Activated B cell treated with CpG ODN at 0.5 μM for 24 hours (primary cell): ENCODE data around the gene CMTM4. TPM values are rescaled to one million over a fixed set of nuclear protein-coding genes. Genes with fewer than 3 reads are reported as not detected.

Experiments
- ATAC-seq: fragments of 200-7000 bp; cut with Tn5 transposase; one replicate; pipeline ENCODE4 v1.10.0; 2021; ENCODE audit warnings: low read depth, mild to moderate bottlenecking, moderate library complexity
- CTCF ChIA-PET: fragments of 350-600 bp; sonication (Branson Sonifier 250); formaldehyde crosslinking; loops from one replicate; lab custom pipeline; 2021; ENCODE audit warnings: antibody characterized with exemption; lab: Charles Lee
- POLR2A ChIA-PET: fragments of 350-600 bp; sonication (Branson Sonifier 250); formaldehyde crosslinking; loops from one replicate; lab custom pipeline; 2021; ENCODE audit warnings: antibody characterized with exemption; lab: Charles Lee
- DNase-seq: peaks from one replicate; pipeline ENCODE4 v3.0.0; 2022
- H3K27ac Mint-ChIP-seq: one replicate; pipeline ENCODE4 v1.8.0; 2020; ENCODE audit warnings: mixed read lengths
- H3K27me3 Mint-ChIP-seq: one replicate; pipeline ENCODE4 v1.8.0; 2021; ENCODE audit warnings: mixed read lengths
- H3K36me3 Mint-ChIP-seq: one replicate; pipeline ENCODE4 v1.8.0; 2021; ENCODE audit warnings: low read depth, mixed read lengths
- H3K4me1 Mint-ChIP-seq: one replicate; pipeline ENCODE4 v1.8.0; 2021; ENCODE audit warnings: mixed read lengths
- H3K4me3 Mint-ChIP-seq: one replicate; pipeline ENCODE4 v1.8.0; 2020; ENCODE audit warnings: mild to moderate bottlenecking, mixed read lengths
- H3K9me3 Mint-ChIP-seq: one replicate; pipeline ENCODE4 v1.8.0; 2020; ENCODE audit warnings: mixed read lengths
- CTCF ChIP-seq: fragments of 200-600 bp; IDR thresholded peaks from one replicate; pipeline ENCODE4 v1.8.0; 2022; ENCODE audit warnings: antibody characterized with exemption, mild to moderate bottlenecking
- intact Hi-C: fragments of 100-400 bp; cut with micrococcal nuclease; formaldehyde crosslinking; loops from one replicate; pipeline ENCODE4 v1.15.1; 2024
- total RNA-seq: library from RNA; stranded (reverse); gene quantifications from 2 replicates; pipeline ENCODE4 v1.2.3, GENCODE V29; 2022

Gene CMTM4
- total RNA-seq, 1 donor from 2014 or later, result 0.38 TPM

- POLR2A ChIA-PET, result no interaction called here
- intact Hi-C loops, result no loop called here
- DNase-seq, result no peak
- Mint-ChIP-seq H3K4me1 (peaks cover 35% of the 10 kb centered on the region), H3K27me3 (peaks cover 10% of the 10 kb centered on the region), H3K36me3 (no peaks in the 10 kb centered on the region), H3K27ac (no peak overlapping the region), H3K4me3 (no peak overlapping the region), H3K9me3 (peaks cover 3% of the 10 kb centered on the region)
- TF ChIP-seq CTCF, result no peak
- CTCF ChIA-PET, result interaction anchor here (1.0 to 1.2 kb wide), 2 partner anchors 79 to 184 kb away, joined by 4 read pairs; no protein-coding TSS in a partner anchor
- no peak for ATAC-seq
Measured at GRCh38 chr16:66591018-66591417, 105.5 kb downstream of the CMTM4 start.

GRCh38 chr16:66590322-66590721 is 106.2 kb downstream of the CMTM4 start:
- CTCF ChIA-PET, result interaction anchor here (1.0 to 1.5 kb wide), 5 partner anchors 19 to 184 kb away, joined by 3 to 4 read pairs (median 4); no protein-coding TSS in a partner anchor
- ATAC-seq, result no peak
- peaks cover 41% of the 10 kb centered on the region for H3K4me1 Mint-ChIP-seq
- H3K4me3 Mint-ChIP-seq, result peak overlapping the region; percentile 82
- POLR2A ChIA-PET, result interaction anchor here (0.7 to 1.8 kb wide), 3 partner anchors 14 to 1937 kb away, joined by 3 to 8 read pairs (median 5); partner anchors contain the start of gene CMTM3
- intact Hi-C loops, result loop anchor here (1.0 kb wide), 1 partner anchor 13 kb away; no protein-coding TSS in a partner anchor
- H3K27ac Mint-ChIP-seq, result peak overlapping the region; percentile 12
- peaks cover 3% of the 10 kb centered on the region for H3K9me3 Mint-ChIP-seq
- no peak for DNase-seq
- H3K27me3 Mint-ChIP-seq, result peaks cover 15% of the 10 kb centered on the region
- H3K36me3 Mint-ChIP-seq, result no peaks in the 10 kb centered on the region
- no peak for TF ChIP-seq CTCF

- CTCF ChIA-PET, result interaction anchor here (0.5 to 1.5 kb wide), 18 partner anchors 10 to 184 kb away, joined by 3 to 11 read pairs (median 4); partner anchors contain the start of genes CKLF and CMTM2
- intact Hi-C loops, result loop anchor here (1.0 kb wide), 3 partner anchors 77 to 183 kb away; no protein-coding TSS in a partner anchor
Measured at GRCh38 chr16:66588981-66589713, 107.4 kb downstream of the CMTM4 start.

GRCh38 chr16:66587881-66588600 is 108.5 kb downstream of the CMTM4 start:
- H3K36me3 Mint-ChIP-seq, result no peaks in the 10 kb centered on the region
- peaks cover 21% of the 10 kb centered on the region for H3K27me3 Mint-ChIP-seq
- no peak overlapping the region for H3K27ac Mint-ChIP-seq
- POLR2A ChIA-PET, result no interaction called here
- H3K4me1 Mint-ChIP-seq, result peaks cover 33% of the 10 kb centered on the region
- no peaks in the 10 kb centered on the region for H3K9me3 Mint-ChIP-seq
- TF ChIP-seq CTCF, result no peak
- intact Hi-C loops, result no loop called here
- no peak for ATAC-seq
- DNase-seq, result no peak
- CTCF ChIA-PET, result no interaction called here
- no peak overlapping the region for H3K4me3 Mint-ChIP-seq

More at GRCh38 chr16:66588981-66589713, 107.4 kb downstream of the CMTM4 start:
- no peak for DNase-seq
- peaks cover 34% of the 10 kb centered on the region for H3K4me1 Mint-ChIP-seq
- peaks cover 20% of the 10 kb centered on the region for H3K27me3 Mint-ChIP-seq
- POLR2A ChIA-PET, result interaction anchor here (0.7 to 1.8 kb wide), 3 partner anchors 10 to 73 kb away, joined by 3 to 8 read pairs (median 5); partner anchors contain the start of genes CMTM2 and CMTM3
- peaks cover 3% of the 10 kb centered on the region for H3K9me3 Mint-ChIP-seq
- no peak overlapping the region for H3K27ac Mint-ChIP-seq
- H3K36me3 Mint-ChIP-seq, result no peaks in the 10 kb centered on the region
- no peak for TF ChIP-seq CTCF
- H3K4me3 Mint-ChIP-seq, result peak overlapping the region; percentile 13
- ATAC-seq, result peak; percentile 87
